ENCODE results near the gene GPRC5C.

GRCh38 chr17:74396567-74396966 lies 35.3 kb upstream of the GPRC5C start:
- no peak for TF ChIP-seq CTCF (IDR thresholded peaks at IDR 0.05)
- TF ChIP-seq, protein P1, sequence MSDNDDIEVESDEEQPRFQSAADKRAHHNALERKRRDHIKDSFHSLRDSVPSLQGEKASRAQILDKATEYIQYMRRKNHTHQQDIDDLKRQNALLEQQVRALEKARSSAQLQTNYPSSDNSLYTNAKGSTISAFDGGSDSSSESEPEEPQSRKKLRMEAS (IDR thresholded peaks at IDR 0.05), result no peak
- no peak for TF ChIP-seq KDM1A (IDR thresholded peaks at IDR 0.05; ENCODE audit: low read depth)
